Peyer's patch (tissue), 4 donors: ENCODE data around the gene PNPLA5.

ENCODE experiments used
- CTCF ChIP-seq, 6 experiments: fragments of 450-650 bp in 4 of 6; fragments of 200-600 bp in 2 of 6; sonication (generic) in 1 of 6; IDR thresholded peaks; one replicate each; pipeline ENCODE4 v1.5.1; 2017 to 2019; ENCODE audit warnings: antibody characterized with exemption in 6 of 6, mild to moderate bottlenecking in 3 of 6, moderate library complexity in 1 of 6
- POLR2A ChIP-seq, 2 donors: fragments of 450-650 bp; IDR thresholded peaks; one replicate each; pipeline ENCODE4 v1.5.1; 2017; ENCODE audit warnings: antibody characterized with exemption in 2 of 2, mild to moderate bottlenecking in 2 of 2, moderate library complexity in 2 of 2

GRCh38 chr22:43909708-43910107, 17.9 kb upstream of the PNPLA5 start:
- no peak for TF ChIP-seq CTCF (IDR thresholded peaks at IDR 0.05)
- TF ChIP-seq POLR2A (IDR thresholded peaks at IDR 0.05) = no peak
